Adrenal gland (tissue), 12 donors: ENCODE results near the gene CHRDL2. TPM values are rescaled to one million over a fixed set of nuclear protein-coding genes. Genes with fewer than 3 reads are reported as not detected.
A peak's percentile ranks its signal among the peaks of the same experiment; 100 is the strongest.

Source experiments
- DNase-seq, 7 donors: peaks; one replicate each; pipeline ENCODE4 v3.0.0-alpha.2; 2019 to 2020
- H3K27ac ChIP-seq, 5 donors: fragments of 200-600 bp; sonication (generic) in 4 of 5; 1 replicate in 3 of 5; 2 replicates in 2 of 5; pipeline versions ENCODE4 v1.5.1 to v1.8.0; 2016 to 2020; ENCODE audit warnings: mild to moderate bottlenecking in 1 of 5
- H3K27me3 ChIP-seq: fragments of 200-600 bp; 2 replicates; pipeline ENCODE4 v1.8.0; 2021
- H3K36me3 ChIP-seq, 2 donors: fragments of 200-600 bp; replicated peaks in 1 of 2; 1 replicate in 1 of 2; 2 replicates in 1 of 2; pipeline versions ENCODE4 v1.5.1 to v1.8.0; 2018 to 2022
- H3K4me1 ChIP-seq, 2 donors: fragments of 200-600 bp; replicated peaks in 1 of 2; 1 replicate in 1 of 2; 2 replicates in 1 of 2; pipeline versions ENCODE4 v1.5.1 to v1.8.0; 2018 to 2021
- H3K4me3 ChIP-seq, 4 donors: fragments of 200-600 bp; sonication (generic) in 3 of 4; one replicate each; pipeline ENCODE4 v1.5.1; 2016 to 2018
- H3K9me3 ChIP-seq, 3 donors: fragments of 200-600 bp; sonication (generic) in 1 of 3; replicated peaks in 1 of 3; 1 replicate in 2 of 3; 2 replicates in 1 of 3; pipeline versions ENCODE4 v1.5.1 to v1.8.0; 2016 to 2021
- POLR2A ChIP-seq, 2 donors: fragments of 450-650 bp; IDR thresholded peaks; one replicate each; pipeline ENCODE4 v1.6.1; 2017; ENCODE audit warnings: antibody characterized with exemption in 2 of 2, mild to moderate bottlenecking in 2 of 2, moderate library complexity in 1 of 2
- WGBS, 4 donors: extraction: QIAGEN DNeasy Blood & Tissue Kit in 2 of 4; methylation state at CpG; one replicate each; pipeline versions ENCODE4 v1.1.5 to v1.1.7; 2013 to 2017; 5-methylcytosine and 5-hydroxymethylcytosine counted together
- intact Hi-C, 2 donors: fragments of 100-400 bp; cut with DNase I; formaldehyde crosslinking; loops; one replicate each; pipeline versions ENCODE4 v1.14.1 to v1.15.0; 2022 to 2023
- polyA plus RNA-seq, 3 donors: library from polyadenylated mRNA; stranded (reverse); fragments of 200-250 nt in 2 of 3; fragments of 350-450 nt in 1 of 3; fragmentation: Illumina TruSeq in 1 of 3; extraction: RNeasy Lipid Tissue Mini Kit (QIAGEN cat#74804) in 1 of 3; gene quantifications; one replicate each; pipeline ENCODE4 v1.2.3, GENCODE V29; 2013 to 2014
- total RNA-seq, 9 donors: library from RNA; depleted of rRNA in 4 of 9; stranded (reverse); fragments of >200 nt in 4 of 9; fragments of 120-200 nt in 1 of 9; fragmentation: NEBNext Ultra II Directional in 1 of 9; extraction: Animal tissue kit (Norgen Biotek cat#: 25700) in 1 of 9; gene quantifications; one replicate each; pipeline versions ENCODE4 v1.1.0 to v1.2.4, GENCODE V29; 2013 to 2023
- TF ChIP-seq, protein P1 (sequence below), 6 experiments: fragments of 450-650 bp in 4 of 6; fragments of 200-600 bp in 2 of 6; sonication (generic) in 1 of 6; IDR thresholded peaks; 1 replicate in 5 of 6; 2 replicates in 1 of 6; pipeline versions ENCODE4 v1.5.1 to v1.8.0; 2016 to 2021; ENCODE audit warnings: antibody characterized with exemption in 6 of 6, mild to moderate bottlenecking in 2 of 6, moderate library complexity in 1 of 6
- donor health status: healthy with polysubstance abuse.
- donor health status: Bipolar disorder and iron deficiency.
- donor health status: DM: yes; HTN: yes; CAD: no.
- donor health status: DM: no; HTN: no; CAD: no.
- donor health status: DM: no; HTN: no; CAD: no.
- donor health status: DM: yes; HTN: yes; CAD: no.

Gene CHRDL2
- total and polyA plus RNA-seq, 12 donors: 0.30 to 0.95 (median 0.72) TPM; not detected in 7

DNA sequence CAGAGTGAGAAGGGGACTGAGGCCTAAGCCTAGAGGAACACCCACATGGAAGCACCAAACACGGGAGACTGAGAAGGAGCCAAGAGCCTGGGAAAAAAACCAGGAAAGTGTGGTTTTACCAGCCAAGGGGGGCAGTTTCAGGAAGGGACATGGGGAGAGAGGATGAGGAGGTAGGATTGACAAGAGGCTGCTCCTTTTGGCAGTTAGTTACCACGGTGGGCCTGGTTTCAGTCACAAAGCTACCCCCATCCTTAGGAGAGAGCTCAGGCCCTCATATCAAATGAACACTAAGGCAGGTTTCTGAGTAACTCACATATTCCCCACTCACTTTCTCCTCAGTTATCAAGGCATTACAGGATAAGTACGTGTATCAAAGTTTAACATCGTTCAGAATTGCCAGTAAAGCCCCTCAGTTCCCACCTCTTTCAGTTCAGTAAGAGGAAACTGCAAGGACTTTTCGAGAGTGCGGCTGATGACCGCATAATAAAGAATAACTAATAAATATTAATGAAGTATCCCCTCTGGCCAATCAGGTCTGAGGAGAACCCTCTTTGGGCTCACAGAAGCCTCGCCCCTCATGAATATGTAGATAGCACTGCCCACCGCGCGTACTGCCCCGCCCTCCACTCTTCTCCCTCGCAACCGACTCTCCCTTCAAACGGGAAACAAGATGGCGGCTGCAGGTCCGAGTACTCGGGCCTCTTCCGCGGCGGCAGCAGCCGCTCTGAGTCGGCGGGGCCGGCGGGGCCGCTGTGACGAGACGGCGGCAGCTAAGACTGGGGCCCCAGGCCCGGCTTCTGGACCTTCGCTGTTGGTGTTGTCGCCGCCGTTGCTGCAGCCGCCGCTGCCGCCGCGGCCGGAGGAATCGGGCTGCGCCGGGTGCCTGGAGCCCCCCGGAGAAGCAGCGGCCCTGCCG, 17.2 kb upstream of the CHRDL2 start, which contains the start of gene RNF169:
Gene RNF169 (plus strand): TSS at position 639 of the 916 bp plus-strand sequence. CDS start 32 bp downstream, at position 671.
- Histone ChIP-seq H3K27ac (peak within 1 kb of the TSS; percentile 48 to 96 (median 91)), H3K27me3 (no peaks in the 10 kb centered on the region), H3K4me1 (peaks cover 15 to 38% of the 10 kb centered on the region in 2 donors), H3K9me3 (no peaks in the 10 kb centered on the region), H3K4me3 (peak within 1 kb of the TSS in 2 of 4 donors; percentile 69 to 70), H3K36me3 (no peaks in the 10 kb centered on the region)
- peak; percentile 92 to 99 (median 97) for DNase-seq
- intact Hi-C loops: no loop called here
- WGBS, 4 donors: 1 to 4% (median 2%) methylated on average over 21 to 47 of the region's 47 CpGs
- TF ChIP-seq, protein P1, sequence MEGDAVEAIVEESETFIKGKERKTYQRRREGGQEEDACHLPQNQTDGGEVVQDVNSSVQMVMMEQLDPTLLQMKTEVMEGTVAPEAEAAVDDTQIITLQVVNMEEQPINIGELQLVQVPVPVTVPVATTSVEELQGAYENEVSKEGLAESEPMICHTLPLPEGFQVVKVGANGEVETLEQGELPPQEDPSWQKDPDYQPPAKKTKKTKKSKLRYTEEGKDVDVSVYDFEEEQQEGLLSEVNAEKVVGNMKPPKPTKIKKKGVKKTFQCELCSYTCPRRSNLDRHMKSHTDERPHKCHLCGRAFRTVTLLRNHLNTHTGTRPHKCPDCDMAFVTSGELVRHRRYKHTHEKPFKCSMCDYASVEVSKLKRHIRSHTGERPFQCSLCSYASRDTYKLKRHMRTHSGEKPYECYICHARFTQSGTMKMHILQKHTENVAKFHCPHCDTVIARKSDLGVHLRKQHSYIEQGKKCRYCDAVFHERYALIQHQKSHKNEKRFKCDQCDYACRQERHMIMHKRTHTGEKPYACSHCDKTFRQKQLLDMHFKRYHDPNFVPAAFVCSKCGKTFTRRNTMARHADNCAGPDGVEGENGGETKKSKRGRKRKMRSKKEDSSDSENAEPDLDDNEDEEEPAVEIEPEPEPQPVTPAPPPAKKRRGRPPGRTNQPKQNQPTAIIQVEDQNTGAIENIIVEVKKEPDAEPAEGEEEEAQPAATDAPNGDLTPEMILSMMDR (IDR thresholded peaks at IDR 0.05): no peak
- peak; percentile 58 to 82 for TF ChIP-seq POLR2A (IDR thresholded peaks at IDR 0.05)

DNA sequence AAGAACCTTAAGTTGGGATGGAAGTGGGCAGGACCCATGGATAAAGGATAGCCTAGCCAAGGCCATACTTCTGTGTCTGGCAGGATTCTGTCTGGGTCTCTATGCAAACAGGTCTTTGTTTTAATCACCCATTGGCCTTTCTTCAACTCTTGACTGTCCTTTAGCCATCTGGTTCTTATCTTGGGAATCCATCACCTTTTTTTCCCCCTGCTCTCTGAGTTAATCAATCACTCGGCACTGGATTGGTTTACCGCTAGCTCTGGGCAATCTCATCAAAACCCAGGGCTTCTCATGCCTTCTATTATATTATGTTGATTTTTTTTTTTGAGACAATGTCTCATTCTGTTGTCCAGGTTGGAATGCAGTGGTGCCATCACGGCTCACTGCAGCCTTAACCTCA, 15.6 kb upstream of the CHRDL2 start:
- H3K27me3 ChIP-seq: no peaks in the 10 kb centered on the region
- no peak for DNase-seq
- H3K36me3 ChIP-seq: no peaks in the 10 kb centered on the region
- intact Hi-C loops: no loop called here
- H3K9me3 ChIP-seq: no peaks in the 10 kb centered on the region
- WGBS, 4 donors: 91 to 95% (median 94%) methylated on average over 3 of the region's 3 CpGs
- TF ChIP-seq, protein P1 (IDR thresholded peaks at IDR 0.05): no peak
- no peak for TF ChIP-seq POLR2A (IDR thresholded peaks at IDR 0.05)
- H3K4me1 ChIP-seq: peaks cover 15 to 33% of the 10 kb centered on the region in 2 donors
- H3K4me3 ChIP-seq: no peak overlapping the region
- H3K27ac ChIP-seq: no peak overlapping the region

DNA sequence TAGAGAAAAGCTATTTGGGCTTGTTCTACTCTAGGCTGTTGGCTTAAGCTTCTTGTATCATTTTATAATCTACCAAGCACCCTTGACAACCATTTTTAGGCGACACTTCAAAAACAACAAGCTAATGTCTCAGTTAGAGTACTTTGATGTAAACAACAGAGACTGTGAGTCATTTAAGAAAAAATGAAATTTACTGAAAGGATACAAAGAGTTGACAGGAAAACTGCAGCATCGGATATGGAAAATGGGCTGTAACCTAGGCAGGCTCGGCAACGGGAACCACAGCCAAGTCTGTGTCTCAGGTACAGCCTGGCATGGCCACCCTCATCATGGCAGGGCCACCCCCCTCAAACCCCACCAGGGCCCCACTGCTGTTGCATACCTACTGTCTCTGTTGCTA, 13.1 kb upstream of the CHRDL2 start:
- no peaks in the 10 kb centered on the region for H3K27me3 ChIP-seq
- H3K4me1 ChIP-seq: peaks cover 5 to 9% of the 10 kb centered on the region in 2 donors
- H3K9me3 ChIP-seq: no peaks in the 10 kb centered on the region
- no peak overlapping the region for H3K27ac ChIP-seq
- H3K36me3 ChIP-seq: no peaks in the 10 kb centered on the region
- H3K4me3 ChIP-seq: no peak overlapping the region
- TF ChIP-seq POLR2A (IDR thresholded peaks at IDR 0.05): no peak
- TF ChIP-seq, protein P1 (IDR thresholded peaks at IDR 0.05): no peak
- DNase-seq: no peak
- intact Hi-C loops: no loop called here
- WGBS, 4 donors: 56 to 76% (median 65%) methylated on average over 4 of the region's 4 CpGs

DNA sequence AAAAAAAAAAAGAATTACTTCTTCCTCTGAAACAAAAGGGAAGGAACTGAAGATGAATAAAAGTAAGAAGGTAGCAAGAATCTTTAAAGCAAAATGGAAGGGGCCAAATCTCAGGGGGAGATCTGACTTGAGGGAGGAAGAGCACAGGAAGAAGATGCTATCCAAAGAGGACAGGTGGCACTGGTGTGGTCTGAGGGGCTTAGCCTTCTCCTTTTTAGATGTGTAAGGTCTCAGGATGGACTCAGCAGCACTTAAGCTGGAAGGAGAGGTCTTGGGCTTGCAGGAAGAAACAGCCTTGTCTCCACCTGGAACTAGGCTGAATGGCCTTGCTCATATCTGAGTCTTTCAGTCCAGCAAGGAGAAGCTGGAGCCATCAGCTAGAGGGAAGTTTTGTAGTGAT, 12.4 kb upstream of the CHRDL2 start:
- intact Hi-C loops: no loop called here
- peaks cover 5 to 9% of the 10 kb centered on the region in 2 donors for H3K4me1 ChIP-seq
- no peak overlapping the region for H3K27ac ChIP-seq
- peaks cover 4% of the 10 kb centered on the region for H3K27me3 ChIP-seq
- H3K9me3 ChIP-seq: no peaks in the 10 kb centered on the region
- TF ChIP-seq POLR2A (IDR thresholded peaks at IDR 0.05): no peak
- TF ChIP-seq, protein P1 (IDR thresholded peaks at IDR 0.05): no peak
- H3K4me3 ChIP-seq: no peak overlapping the region
- peak in 1 of 7 donors; percentile 3 for DNase-seq
- H3K36me3 ChIP-seq: no peaks in the 10 kb centered on the region
